ENCODE measurements around the gene AHSG. TPM values are rescaled to one million over a fixed set of nuclear protein-coding genes. Genes with fewer than 3 reads are reported as not detected.

Gene AHSG
- polyA plus RNA-seq, 1 donor (not counting 4 experiments of a cell fraction or from before 2014, with no cell fraction given) = 0.59 TPM

DNA sequence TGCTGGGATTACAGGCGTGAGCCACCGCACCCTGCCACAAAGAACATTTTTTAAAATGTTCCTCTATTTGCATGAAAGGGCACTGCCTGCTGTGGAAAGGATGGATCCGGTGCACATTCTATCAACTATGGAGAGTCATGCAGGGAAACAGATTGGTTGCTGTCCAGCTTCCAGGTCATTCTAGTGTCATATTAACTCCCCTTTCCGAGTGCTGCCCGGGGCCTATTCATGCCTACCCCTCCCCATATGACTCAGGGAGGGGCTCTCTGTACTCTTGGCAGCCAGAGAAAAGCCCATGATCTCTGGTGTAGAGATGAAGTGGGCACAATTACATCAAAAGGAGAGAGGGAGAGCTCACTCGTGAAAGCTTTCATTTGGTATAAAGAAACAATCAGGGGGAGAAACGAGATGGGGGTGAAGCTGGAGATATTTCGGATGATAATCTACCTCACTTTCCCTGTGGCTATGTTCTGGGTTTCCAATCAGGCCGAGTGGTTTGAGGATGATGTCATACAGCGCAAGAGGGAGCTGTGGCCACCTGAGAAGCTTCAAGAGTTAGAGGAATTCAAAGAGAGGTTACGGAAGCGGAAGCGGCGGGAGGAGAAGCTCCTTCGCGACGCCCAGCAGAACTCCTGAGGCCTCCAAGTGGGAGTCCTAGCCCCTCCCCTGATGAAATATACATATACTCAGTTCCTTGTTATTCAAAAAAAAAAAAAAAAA lies 16.1 kb upstream of the AHSG start:
- DNase-seq (ENCODE audit: low read depth, low spot score) = no peak

DNA sequence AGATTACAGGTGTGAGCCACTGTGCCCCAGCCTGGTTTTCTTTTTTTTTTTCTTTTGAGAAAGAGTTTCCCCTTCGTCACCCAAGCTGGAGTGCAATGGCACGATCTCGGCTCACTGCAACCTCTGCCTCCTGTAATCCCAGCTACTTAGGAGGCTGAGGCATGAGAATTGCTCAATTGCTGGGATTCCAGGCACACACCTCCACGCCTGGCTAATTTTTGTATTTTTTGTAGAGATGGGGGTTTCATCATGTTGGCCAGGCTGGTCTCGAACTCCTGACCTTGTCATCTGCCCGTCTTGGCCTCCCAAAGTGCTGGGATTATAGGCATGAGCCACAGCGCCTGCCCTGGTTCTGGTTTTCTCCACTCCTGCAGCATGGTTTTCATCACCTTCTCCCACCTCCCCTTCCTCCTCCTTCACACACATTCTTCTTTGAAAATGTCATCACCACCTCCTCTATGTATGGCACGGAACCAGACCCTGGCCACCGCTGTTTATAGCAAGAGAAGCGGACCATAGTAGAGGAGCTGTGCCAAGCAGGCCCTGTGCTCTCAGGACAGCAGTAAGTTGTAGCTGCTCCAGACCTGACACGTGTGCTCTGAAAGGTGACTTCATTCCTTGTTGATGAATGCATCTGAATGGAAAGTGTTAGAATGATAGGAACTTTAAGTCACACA lies 14.6 kb upstream of the AHSG start:
- H3K9ac ChIP-seq (ENCODE audit: control insufficient read depth, extremely low read depth, insufficient read depth, low read length) = no peak overlapping the region
- H3K79me2 ChIP-seq (ENCODE audit: control insufficient read depth, insufficient read depth, low read length) = no peaks in the 10 kb centered on the region
- H2AFZ ChIP-seq (ENCODE audit: control insufficient read depth, low read length) = no peak overlapping the region
- H4K20me1 ChIP-seq (ENCODE audit: control insufficient read depth, extremely low read depth, insufficient read depth, low read length) = no peaks in the 10 kb centered on the region
- H3K9me1 ChIP-seq (ENCODE audit: control insufficient read depth, extremely low read depth, insufficient read depth, low read length) = no peaks in the 10 kb centered on the region
- H3K27me3 ChIP-seq (ENCODE audit: control insufficient read depth, extremely low read depth, insufficient read depth, low read length) = no peaks in the 10 kb centered on the region
- H3K4me2 ChIP-seq (ENCODE audit: control insufficient read depth, extremely low read depth, insufficient read depth, low read depth, low read length) = no peak overlapping the region
- H3K4me1 ChIP-seq (ENCODE audit: control insufficient read depth, extremely low read depth, insufficient read depth, low read length) = peaks cover 8% of the 10 kb centered on the region
- dilution Hi-C loops (cut with MboI; ENCODE audit: extremely low pct_ligation_motif_present, low sequenced_read_pairs) = no loop called here
- H3K9me3 ChIP-seq (ENCODE audit: control insufficient read depth, low read depth, low read length) = no peaks in the 10 kb centered on the region
- no peak overlapping the region for H3K27ac ChIP-seq (ENCODE audit: control insufficient read depth, insufficient read depth, low read length)
- no peak for FAIRE-seq
- DNase-seq (ENCODE audit: low read depth, low spot score) = no peak
- TF ChIP-seq, protein P1, sequence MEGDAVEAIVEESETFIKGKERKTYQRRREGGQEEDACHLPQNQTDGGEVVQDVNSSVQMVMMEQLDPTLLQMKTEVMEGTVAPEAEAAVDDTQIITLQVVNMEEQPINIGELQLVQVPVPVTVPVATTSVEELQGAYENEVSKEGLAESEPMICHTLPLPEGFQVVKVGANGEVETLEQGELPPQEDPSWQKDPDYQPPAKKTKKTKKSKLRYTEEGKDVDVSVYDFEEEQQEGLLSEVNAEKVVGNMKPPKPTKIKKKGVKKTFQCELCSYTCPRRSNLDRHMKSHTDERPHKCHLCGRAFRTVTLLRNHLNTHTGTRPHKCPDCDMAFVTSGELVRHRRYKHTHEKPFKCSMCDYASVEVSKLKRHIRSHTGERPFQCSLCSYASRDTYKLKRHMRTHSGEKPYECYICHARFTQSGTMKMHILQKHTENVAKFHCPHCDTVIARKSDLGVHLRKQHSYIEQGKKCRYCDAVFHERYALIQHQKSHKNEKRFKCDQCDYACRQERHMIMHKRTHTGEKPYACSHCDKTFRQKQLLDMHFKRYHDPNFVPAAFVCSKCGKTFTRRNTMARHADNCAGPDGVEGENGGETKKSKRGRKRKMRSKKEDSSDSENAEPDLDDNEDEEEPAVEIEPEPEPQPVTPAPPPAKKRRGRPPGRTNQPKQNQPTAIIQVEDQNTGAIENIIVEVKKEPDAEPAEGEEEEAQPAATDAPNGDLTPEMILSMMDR (optimal IDR thresholded peaks at IDR 0.05 in 1 of 3, IDR thresholded peaks at IDR 0.05 in 1 of 3, conservative IDR thresholded peaks at IDR 0.05 in 1 of 3; ENCODE audit: extremely low read depth in 1 of 3, insufficient read depth in 2 of 3, low read length in 3 of 3) = no peak
- TF ChIP-seq EZH2 (IDR thresholded peaks at IDR 0.05; ENCODE audit: low read length) = no peak
- H3K4me3 ChIP-seq (ENCODE audit: control insufficient read depth in 2 of 3, extremely low read depth in 1 of 3, insufficient read depth in 2 of 3, low read depth in 1 of 3, low read length in 3 of 3) = no peak overlapping the region
- H3K36me3 ChIP-seq (ENCODE audit: control insufficient read depth in 2 of 2, extremely low read depth in 1 of 2, insufficient read depth in 2 of 2, low read length in 2 of 2) = no peaks in the 10 kb centered on the region

More for the DNA sequence above, 16.1 kb upstream of the AHSG start:
- no peaks in the 10 kb centered on the region for H4K20me1 ChIP-seq (ENCODE audit: control insufficient read depth, extremely low read depth, insufficient read depth, low read length)
- no peaks in the 10 kb centered on the region for H3K9me3 ChIP-seq (ENCODE audit: control insufficient read depth, low read depth, low read length)
- no peaks in the 10 kb centered on the region for H3K9me1 ChIP-seq (ENCODE audit: control insufficient read depth, extremely low read depth, insufficient read depth, low read length)
- H3K36me3 ChIP-seq (ENCODE audit: control insufficient read depth in 2 of 2, extremely low read depth in 1 of 2, insufficient read depth in 2 of 2, low read length in 2 of 2) = no peaks in the 10 kb centered on the region
- no peak overlapping the region for H3K27ac ChIP-seq (ENCODE audit: control insufficient read depth, insufficient read depth, low read length)
- no peak overlapping the region for H3K9ac ChIP-seq (ENCODE audit: control insufficient read depth, extremely low read depth, insufficient read depth, low read length)
- H3K4me2 ChIP-seq (ENCODE audit: control insufficient read depth, extremely low read depth, insufficient read depth, low read depth, low read length) = peak overlapping the region; percentile 8
- peak overlapping the region; percentile 1 for H2AFZ ChIP-seq (ENCODE audit: control insufficient read depth, low read length)
- H3K4me1 ChIP-seq (ENCODE audit: control insufficient read depth, extremely low read depth, insufficient read depth, low read length) = peaks cover 8% of the 10 kb centered on the region
- no peak overlapping the region for H3K4me3 ChIP-seq (ENCODE audit: control insufficient read depth in 2 of 3, extremely low read depth in 1 of 3, insufficient read depth in 2 of 3, low read depth in 1 of 3, low read length in 3 of 3)
- no peaks in the 10 kb centered on the region for H3K27me3 ChIP-seq (ENCODE audit: control insufficient read depth, extremely low read depth, insufficient read depth, low read length)
- FAIRE-seq = no peak
- no peak for TF ChIP-seq EZH2 (IDR thresholded peaks at IDR 0.05; ENCODE audit: low read length)
- TF ChIP-seq, protein P1 (optimal IDR thresholded peaks at IDR 0.05 in 1 of 3, IDR thresholded peaks at IDR 0.05 in 1 of 3, conservative IDR thresholded peaks at IDR 0.05 in 1 of 3; ENCODE audit: extremely low read depth in 1 of 3, insufficient read depth in 2 of 3, low read length in 3 of 3) = no peak
- dilution Hi-C loops (cut with MboI; ENCODE audit: extremely low pct_ligation_motif_present, low sequenced_read_pairs) = no loop called here
- H3K79me2 ChIP-seq (ENCODE audit: control insufficient read depth, insufficient read depth, low read length) = no peaks in the 10 kb centered on the region

Data from keratinocyte (primary cell).